CD14-positive monocyte (primary cell): Measurements from ENCODE around the gene GSE1. TPM values are rescaled to one million over a fixed set of nuclear protein-coding genes. Genes with fewer than 3 reads are reported as not detected.

Experiments
- DNase-seq, 3 donors: peaks; one replicate each; pipeline ENCODE4 v3.0.0-alpha.2; 2011 to 2022
- H2AFZ ChIP-seq: 2 replicates; pipeline ENCODE4 v1.6.0; 2012; ENCODE audit warnings: mild to moderate bottlenecking, low read depth, low read length, inconsistent platforms; ENCODE audit not compliant: insufficient read depth, poor library complexity, severe bottlenecking
- H3K27ac ChIP-seq, 2 donors: 1 replicate in 1 of 2; 2 replicates in 1 of 2; pipeline ENCODE4 v1.5.1; 2012 to 2013; ENCODE audit warnings: low read length in 2 of 2, control low read depth in 1 of 2, inconsistent platforms in 1 of 2, low read depth in 1 of 2, mild to moderate bottlenecking in 1 of 2
- H3K27me3 ChIP-seq, 2 donors: one replicate each; pipeline versions ENCODE4 v1.6.0 to v1.6.1; 2011 to 2013; ENCODE audit warnings: low read length in 2 of 2; ENCODE audit not compliant: control insufficient read depth in 2 of 2, insufficient read depth in 2 of 2
- H3K36me3 ChIP-seq, 2 donors: replicated peaks in 1 of 2; 1 replicate in 1 of 2; 2 replicates in 1 of 2; pipeline versions ENCODE4 v1.5.1 to v1.6.1; 2012 to 2013; ENCODE audit warnings: low read length in 2 of 2, control low read depth in 1 of 2, inconsistent platforms in 1 of 2, mild to moderate bottlenecking in 1 of 2; ENCODE audit not compliant: insufficient read depth in 2 of 2, control insufficient read depth in 1 of 2
- H3K4me1 ChIP-seq, 2 donors: 1 replicate in 1 of 2; 2 replicates in 1 of 2; pipeline versions ENCODE4 v1.5.1 to v1.6.1; 2012 to 2013; ENCODE audit warnings: low read length in 2 of 2, control low read depth in 1 of 2, inconsistent platforms in 1 of 2, mild to moderate bottlenecking in 1 of 2, moderate library complexity in 1 of 2; ENCODE audit not compliant: insufficient read depth in 2 of 2, control insufficient read depth in 1 of 2
- H3K4me2 ChIP-seq: replicated peaks from 2 replicates; pipeline ENCODE3; 2012; ENCODE audit warnings: low read length, moderate library complexity, mild to moderate bottlenecking; ENCODE audit not compliant: poor library complexity, severe bottlenecking; ENCODE audit errors: extremely low read depth
- H3K4me3 ChIP-seq, 3 experiments: fragments of 200-600 bp in 1 of 3; sonication (generic) in 1 of 3; replicated peaks in 1 of 3; 1 replicate in 2 of 3; 2 replicates in 1 of 3; pipeline ENCODE4 v1.5.1; 2011 to 2013; ENCODE audit warnings: low read length in 3 of 3, mild to moderate bottlenecking in 3 of 3, control low read depth in 2 of 3, low read depth in 2 of 3, inconsistent platforms in 1 of 3, moderate library complexity in 1 of 3
- H3K79me2 ChIP-seq: 2 replicates; pipeline ENCODE4 v1.6.0; 2012; ENCODE audit warnings: mild to moderate bottlenecking, control low read depth, inconsistent platforms, low read length, moderate library complexity; ENCODE audit not compliant: insufficient read depth
- H3K9ac ChIP-seq: 2 replicates; pipeline ENCODE4 v1.6.0; 2017; ENCODE audit warnings: low read length, mild to moderate bottlenecking; ENCODE audit not compliant: insufficient read depth, poor library complexity, severe bottlenecking
- H3K9me3 ChIP-seq, 2 donors: replicated peaks in 1 of 2; 1 replicate in 1 of 2; 2 replicates in 1 of 2; pipeline versions ENCODE4 v1.5.1 to v1.6.1; 2012 to 2013; ENCODE audit warnings: low read length in 2 of 2, control low read depth in 1 of 2; ENCODE audit not compliant: control insufficient read depth in 1 of 2, insufficient read depth in 1 of 2
- H4K20me1 ChIP-seq: 2 replicates; pipeline ENCODE4 v1.6.0; 2012; ENCODE audit warnings: mild to moderate bottlenecking, low read length, control low read depth, moderate library complexity; ENCODE audit not compliant: insufficient read depth
- H3K27ac Mint-ChIP-seq, 7 donors: one replicate each; pipeline ENCODE4 v1.8.0; 2020; ENCODE audit warnings: mild to moderate bottlenecking in 7 of 7, mixed read lengths in 7 of 7, moderate library complexity in 6 of 7, inconsistent platforms in 2 of 7
- H3K27me3 Mint-ChIP-seq, 3 donors: one replicate each; pipeline ENCODE4 v1.8.0; 2021 to 2022; ENCODE audit warnings: low read depth in 3 of 3, mild to moderate bottlenecking in 3 of 3, mixed read lengths in 3 of 3, moderate library complexity in 3 of 3, inconsistent platforms in 1 of 3
- H3K36me3 Mint-ChIP-seq, 2 donors: one replicate each; pipeline ENCODE4 v1.8.0; 2020; ENCODE audit warnings: mixed read lengths in 2 of 2, inconsistent platforms in 1 of 2, mild to moderate bottlenecking in 1 of 2
- H3K4me1 Mint-ChIP-seq: one replicate; pipeline ENCODE4 v1.8.0; 2020; ENCODE audit warnings: mild to moderate bottlenecking, mixed read lengths
- H3K4me3 Mint-ChIP-seq, 2 donors: one replicate each; pipeline ENCODE4 v1.8.0; 2020; ENCODE audit warnings: mild to moderate bottlenecking in 2 of 2, mixed read lengths in 2 of 2, moderate library complexity in 1 of 2
- H3K9me3 Mint-ChIP-seq, 7 donors: one replicate each; pipeline ENCODE4 v1.8.0; 2020 to 2022; ENCODE audit warnings: mixed read lengths in 7 of 7, mild to moderate bottlenecking in 6 of 7, moderate library complexity in 6 of 7, inconsistent platforms in 2 of 7
- WGBS: methylation state at CpG from one replicate; pipeline ENCODE4 v1.1.5; 2013; ENCODE audit warnings: missing lambda C conversion rate; ENCODE audit not compliant: insufficient coverage; 5-methylcytosine and 5-hydroxymethylcytosine counted together
- intact Hi-C, 2 donors: fragments of 100-400 bp; cut with micrococcal nuclease; formaldehyde crosslinking; loops; one replicate each; pipeline versions ENCODE4 v1.15.0 to v1.15.1; 2023
- polyA plus RNA-seq, 3 donors: library from polyadenylated mRNA; depleted of rRNA in 1 of 3; unstranded in 2 of 3; stranded (reverse) in 1 of 3; fragments of 300-500 nt in 2 of 3; fragments of >200 nt in 1 of 3; fragmentation: Illumina TruSeq in 2 of 3; gene quantifications; 1 replicate in 2 of 3; 2 replicates in 1 of 3; pipeline ENCODE4 v1.2.3, GENCODE V29; 2012 to 2021
- TF ChIP-seq, protein P1 (sequence below): fragments of 200-600 bp; IDR thresholded peaks from one replicate; pipeline ENCODE4 v1.8.0; 2022; ENCODE audit warnings: antibody characterized with exemption, mild to moderate bottlenecking

Gene GSE1
- polyA plus RNA-seq, 3 donors, result 0.67 to 38.9 (median 0.86) TPM

GRCh38 chr16:85633888-85634287, 20.8 kb downstream of the GSE1 start:
- Mint-ChIP-seq H3K27ac (no peak overlapping the region), H3K4me3 (no peak overlapping the region), H3K4me1 (no peaks in the 10 kb centered on the region), H3K27me3 (no peaks in the 10 kb centered on the region), H3K36me3 (peaks cover 23 to 51% of the 10 kb centered on the region in 2 donors), H3K9me3 (peaks cover 10 to 14% (median 13%) of the 10 kb centered on the region in 7 donors)
- no peak overlapping the region for H3K4me3 ChIP-seq
- no peak for DNase-seq
- H4K20me1 ChIP-seq, result peaks cover 100% of the 10 kb centered on the region
- H2AFZ ChIP-seq, result no peak overlapping the region
- H3K9ac ChIP-seq, result no peak overlapping the region
- intact Hi-C loops, result no loop called here
- H3K4me2 ChIP-seq, result no peak overlapping the region
- WGBS, result 96% methylated on average over 34 of the region's 35 CpGs
- peaks cover 30 to 53% of the 10 kb centered on the region in 2 donors for H3K36me3 ChIP-seq
- TF ChIP-seq, protein P1, sequence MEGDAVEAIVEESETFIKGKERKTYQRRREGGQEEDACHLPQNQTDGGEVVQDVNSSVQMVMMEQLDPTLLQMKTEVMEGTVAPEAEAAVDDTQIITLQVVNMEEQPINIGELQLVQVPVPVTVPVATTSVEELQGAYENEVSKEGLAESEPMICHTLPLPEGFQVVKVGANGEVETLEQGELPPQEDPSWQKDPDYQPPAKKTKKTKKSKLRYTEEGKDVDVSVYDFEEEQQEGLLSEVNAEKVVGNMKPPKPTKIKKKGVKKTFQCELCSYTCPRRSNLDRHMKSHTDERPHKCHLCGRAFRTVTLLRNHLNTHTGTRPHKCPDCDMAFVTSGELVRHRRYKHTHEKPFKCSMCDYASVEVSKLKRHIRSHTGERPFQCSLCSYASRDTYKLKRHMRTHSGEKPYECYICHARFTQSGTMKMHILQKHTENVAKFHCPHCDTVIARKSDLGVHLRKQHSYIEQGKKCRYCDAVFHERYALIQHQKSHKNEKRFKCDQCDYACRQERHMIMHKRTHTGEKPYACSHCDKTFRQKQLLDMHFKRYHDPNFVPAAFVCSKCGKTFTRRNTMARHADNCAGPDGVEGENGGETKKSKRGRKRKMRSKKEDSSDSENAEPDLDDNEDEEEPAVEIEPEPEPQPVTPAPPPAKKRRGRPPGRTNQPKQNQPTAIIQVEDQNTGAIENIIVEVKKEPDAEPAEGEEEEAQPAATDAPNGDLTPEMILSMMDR, result no peak
- peaks cover 98% of the 10 kb centered on the region for H3K79me2 ChIP-seq
- H3K9me3 ChIP-seq, result peaks cover 13 to 14% of the 10 kb centered on the region in 2 donors
- no peak overlapping the region for H3K27ac ChIP-seq
- H3K27me3 ChIP-seq, result no peaks in the 10 kb centered on the region
- H3K4me1 ChIP-seq, result no peaks in the 10 kb centered on the region

- Mint-ChIP-seq H3K9me3 (peaks cover 0 to 3% (median 3%) of the 10 kb centered on the region in 7 donors), H3K4me3 (no peak overlapping the region), H3K36me3 (peaks cover 14 to 46% of the 10 kb centered on the region in 2 donors), H3K27ac (peak overlapping the region in 4 of 7 donors; percentile 33 to 71 (median 52)), H3K4me1 (no peaks in the 10 kb centered on the region), H3K27me3 (no peaks in the 10 kb centered on the region)
- Histone ChIP-seq H4K20me1 (peaks cover 100% of the 10 kb centered on the region), H2AFZ (no peak overlapping the region), H3K4me3 (no peak overlapping the region), H3K36me3 (peaks cover 27 to 46% of the 10 kb centered on the region in 2 donors), H3K27ac (no peak overlapping the region), H3K9ac (no peak overlapping the region), H3K4me1 (no peaks in the 10 kb centered on the region), H3K79me2 (peaks cover 96% of the 10 kb centered on the region), H3K27me3 (no peaks in the 10 kb centered on the region), H3K4me2 (no peak overlapping the region), H3K9me3 (peaks cover 3% of the 10 kb centered on the region in 2 donors)
- TF ChIP-seq, protein P1, result no peak
- intact Hi-C loops, result no loop called here
- 92% methylated on average over 23 of the region's 24 CpGs for WGBS
- DNase-seq, result no peak
Observed at GRCh38 chr16:85634747-85635544, 21.8 kb downstream of the GSE1 start.
